CD14-positive monocyte (primary cell): ENCODE measurements around the gene SLC4A1AP. TPM values are rescaled to one million over a fixed set of nuclear protein-coding genes. Genes with fewer than 3 reads are reported as not detected.

Experiments used
- DNase-seq, 3 donors: peaks; one replicate each; pipeline ENCODE4 v3.0.0-alpha.2; 2011 to 2022
- H2AFZ ChIP-seq: 2 replicates; pipeline ENCODE4 v1.6.0; 2012; ENCODE audit warnings: mild to moderate bottlenecking, low read depth, low read length, inconsistent platforms; ENCODE audit not compliant: insufficient read depth, poor library complexity, severe bottlenecking
- H3K27ac ChIP-seq, 2 donors: 1 replicate in 1 of 2; 2 replicates in 1 of 2; pipeline ENCODE4 v1.5.1; 2012 to 2013; ENCODE audit warnings: low read length in 2 of 2, control low read depth in 1 of 2, inconsistent platforms in 1 of 2, low read depth in 1 of 2, mild to moderate bottlenecking in 1 of 2
- H3K27me3 ChIP-seq, 2 donors: one replicate each; pipeline versions ENCODE4 v1.6.0 to v1.6.1; 2011 to 2013; ENCODE audit warnings: low read length in 2 of 2; ENCODE audit not compliant: control insufficient read depth in 2 of 2, insufficient read depth in 2 of 2
- H3K36me3 ChIP-seq, 2 donors: replicated peaks in 1 of 2; 1 replicate in 1 of 2; 2 replicates in 1 of 2; pipeline versions ENCODE4 v1.5.1 to v1.6.1; 2012 to 2013; ENCODE audit warnings: low read length in 2 of 2, control low read depth in 1 of 2, inconsistent platforms in 1 of 2, mild to moderate bottlenecking in 1 of 2; ENCODE audit not compliant: insufficient read depth in 2 of 2, control insufficient read depth in 1 of 2
- H3K4me1 ChIP-seq, 2 donors: 1 replicate in 1 of 2; 2 replicates in 1 of 2; pipeline versions ENCODE4 v1.5.1 to v1.6.1; 2012 to 2013; ENCODE audit warnings: low read length in 2 of 2, control low read depth in 1 of 2, inconsistent platforms in 1 of 2, mild to moderate bottlenecking in 1 of 2, moderate library complexity in 1 of 2; ENCODE audit not compliant: insufficient read depth in 2 of 2, control insufficient read depth in 1 of 2
- H3K4me2 ChIP-seq: replicated peaks from 2 replicates; pipeline ENCODE3; 2012; ENCODE audit warnings: low read length, moderate library complexity, mild to moderate bottlenecking; ENCODE audit not compliant: poor library complexity, severe bottlenecking; ENCODE audit errors: extremely low read depth
- H3K4me3 ChIP-seq, 3 experiments: fragments of 200-600 bp in 1 of 3; sonication (generic) in 1 of 3; replicated peaks in 1 of 3; 1 replicate in 2 of 3; 2 replicates in 1 of 3; pipeline ENCODE4 v1.5.1; 2011 to 2013; ENCODE audit warnings: low read length in 3 of 3, mild to moderate bottlenecking in 3 of 3, control low read depth in 2 of 3, low read depth in 2 of 3, inconsistent platforms in 1 of 3, moderate library complexity in 1 of 3
- H3K79me2 ChIP-seq: 2 replicates; pipeline ENCODE4 v1.6.0; 2012; ENCODE audit warnings: mild to moderate bottlenecking, control low read depth, inconsistent platforms, low read length, moderate library complexity; ENCODE audit not compliant: insufficient read depth
- H3K9ac ChIP-seq: 2 replicates; pipeline ENCODE4 v1.6.0; 2017; ENCODE audit warnings: low read length, mild to moderate bottlenecking; ENCODE audit not compliant: insufficient read depth, poor library complexity, severe bottlenecking
- H3K9me3 ChIP-seq, 2 donors: replicated peaks in 1 of 2; 1 replicate in 1 of 2; 2 replicates in 1 of 2; pipeline versions ENCODE4 v1.5.1 to v1.6.1; 2012 to 2013; ENCODE audit warnings: low read length in 2 of 2, control low read depth in 1 of 2; ENCODE audit not compliant: control insufficient read depth in 1 of 2, insufficient read depth in 1 of 2
- H4K20me1 ChIP-seq: 2 replicates; pipeline ENCODE4 v1.6.0; 2012; ENCODE audit warnings: mild to moderate bottlenecking, low read length, control low read depth, moderate library complexity; ENCODE audit not compliant: insufficient read depth
- H3K27ac Mint-ChIP-seq, 7 donors: one replicate each; pipeline ENCODE4 v1.8.0; 2020; ENCODE audit warnings: mild to moderate bottlenecking in 7 of 7, mixed read lengths in 7 of 7, moderate library complexity in 6 of 7, inconsistent platforms in 2 of 7
- H3K27me3 Mint-ChIP-seq, 3 donors: one replicate each; pipeline ENCODE4 v1.8.0; 2021 to 2022; ENCODE audit warnings: low read depth in 3 of 3, mild to moderate bottlenecking in 3 of 3, mixed read lengths in 3 of 3, moderate library complexity in 3 of 3, inconsistent platforms in 1 of 3
- H3K36me3 Mint-ChIP-seq, 2 donors: one replicate each; pipeline ENCODE4 v1.8.0; 2020; ENCODE audit warnings: mixed read lengths in 2 of 2, inconsistent platforms in 1 of 2, mild to moderate bottlenecking in 1 of 2
- H3K4me1 Mint-ChIP-seq: one replicate; pipeline ENCODE4 v1.8.0; 2020; ENCODE audit warnings: mild to moderate bottlenecking, mixed read lengths
- H3K4me3 Mint-ChIP-seq, 2 donors: one replicate each; pipeline ENCODE4 v1.8.0; 2020; ENCODE audit warnings: mild to moderate bottlenecking in 2 of 2, mixed read lengths in 2 of 2, moderate library complexity in 1 of 2
- H3K9me3 Mint-ChIP-seq, 7 donors: one replicate each; pipeline ENCODE4 v1.8.0; 2020 to 2022; ENCODE audit warnings: mixed read lengths in 7 of 7, mild to moderate bottlenecking in 6 of 7, moderate library complexity in 6 of 7, inconsistent platforms in 2 of 7
- WGBS: methylation state at CpG from one replicate; pipeline ENCODE4 v1.1.5; 2013; ENCODE audit warnings: missing lambda C conversion rate; ENCODE audit not compliant: insufficient coverage; 5-methylcytosine and 5-hydroxymethylcytosine counted together
- intact Hi-C, 2 donors: fragments of 100-400 bp; cut with micrococcal nuclease; formaldehyde crosslinking; loops; one replicate each; pipeline versions ENCODE4 v1.15.0 to v1.15.1; 2023
- polyA plus RNA-seq, 3 donors: library from polyadenylated mRNA; depleted of rRNA in 1 of 3; unstranded in 2 of 3; stranded (reverse) in 1 of 3; fragments of 300-500 nt in 2 of 3; fragments of >200 nt in 1 of 3; fragmentation: Illumina TruSeq in 2 of 3; gene quantifications; 1 replicate in 2 of 3; 2 replicates in 1 of 3; pipeline ENCODE4 v1.2.3, GENCODE V29; 2012 to 2021
- TF ChIP-seq, protein P1 (sequence below): fragments of 200-600 bp; IDR thresholded peaks from one replicate; pipeline ENCODE4 v1.8.0; 2022; ENCODE audit warnings: antibody characterized with exemption, mild to moderate bottlenecking

Gene SLC4A1AP
- polyA plus RNA-seq, 3 donors = 12.7 to 24.9 (median 18.3) TPM

DNA sequence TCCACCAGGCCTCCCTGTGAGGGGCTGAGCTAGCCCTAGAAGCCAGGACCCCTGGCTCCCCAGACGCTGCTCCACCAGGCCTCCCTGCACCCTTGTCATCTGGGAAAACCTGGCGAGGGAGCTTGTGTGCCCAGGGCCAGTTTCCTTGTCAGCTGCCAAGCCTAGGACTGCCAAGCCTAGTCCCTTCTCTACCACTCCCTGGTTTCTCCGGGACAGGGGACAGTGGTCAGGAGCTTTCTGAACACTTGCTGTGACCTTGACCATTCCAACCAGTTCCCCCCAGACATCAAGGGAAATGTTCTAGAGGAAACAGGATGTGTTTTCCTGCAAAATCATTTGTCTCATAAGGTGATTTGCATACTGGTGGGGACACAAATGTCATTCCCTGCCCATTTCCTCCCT is 66.6 kb downstream of the SLC4A1AP start:
- 77% methylated on average over 3 of the region's 3 CpGs for WGBS
- intact Hi-C loops = no loop called here

DNA sequence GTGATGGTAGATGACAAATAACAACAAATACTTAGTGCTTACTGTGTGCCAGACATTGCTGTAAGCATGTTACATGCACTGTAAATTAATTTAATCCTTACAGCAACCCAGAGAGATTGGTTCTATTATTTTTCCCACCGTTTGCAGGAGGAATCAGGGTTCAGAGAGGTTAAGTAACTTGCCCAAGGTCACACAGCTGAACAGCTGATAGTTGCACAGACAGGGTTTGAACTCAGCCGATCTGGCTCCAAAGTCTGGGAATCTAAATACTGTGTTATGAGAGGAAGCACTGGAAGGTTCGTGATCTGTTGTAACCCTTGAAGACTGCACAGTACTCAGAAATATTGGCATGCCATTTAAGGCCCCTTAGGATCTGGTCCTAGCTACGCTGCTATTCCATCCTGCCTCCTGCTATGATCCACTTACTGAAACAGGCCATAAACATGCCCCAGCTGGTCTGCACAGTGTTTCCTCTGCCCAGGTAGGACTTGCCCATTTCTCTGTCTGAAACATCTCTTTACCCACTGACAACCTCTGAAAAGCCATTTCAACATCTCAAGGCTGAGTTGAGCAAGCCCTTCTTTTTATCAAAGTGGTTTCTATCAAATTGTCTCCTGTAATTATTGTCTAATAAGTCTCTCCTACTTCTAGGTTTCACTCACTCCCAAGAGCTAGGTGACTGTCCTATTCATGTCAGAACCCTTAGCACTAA is 67.4 kb downstream of the SLC4A1AP start:
- H3K4me1 ChIP-seq = peaks cover 20 to 21% of the 10 kb centered on the region in 2 donors
- H3K9me3 Mint-ChIP-seq = peaks cover 2 to 12% (median 6%) of the 10 kb centered on the region in 7 donors
- 90% methylated on average over 1 of the region's 4 CpGs for WGBS
- peaks cover 0 to 5% of the 10 kb centered on the region in 2 donors for H3K9me3 ChIP-seq
- TF ChIP-seq, protein P1, sequence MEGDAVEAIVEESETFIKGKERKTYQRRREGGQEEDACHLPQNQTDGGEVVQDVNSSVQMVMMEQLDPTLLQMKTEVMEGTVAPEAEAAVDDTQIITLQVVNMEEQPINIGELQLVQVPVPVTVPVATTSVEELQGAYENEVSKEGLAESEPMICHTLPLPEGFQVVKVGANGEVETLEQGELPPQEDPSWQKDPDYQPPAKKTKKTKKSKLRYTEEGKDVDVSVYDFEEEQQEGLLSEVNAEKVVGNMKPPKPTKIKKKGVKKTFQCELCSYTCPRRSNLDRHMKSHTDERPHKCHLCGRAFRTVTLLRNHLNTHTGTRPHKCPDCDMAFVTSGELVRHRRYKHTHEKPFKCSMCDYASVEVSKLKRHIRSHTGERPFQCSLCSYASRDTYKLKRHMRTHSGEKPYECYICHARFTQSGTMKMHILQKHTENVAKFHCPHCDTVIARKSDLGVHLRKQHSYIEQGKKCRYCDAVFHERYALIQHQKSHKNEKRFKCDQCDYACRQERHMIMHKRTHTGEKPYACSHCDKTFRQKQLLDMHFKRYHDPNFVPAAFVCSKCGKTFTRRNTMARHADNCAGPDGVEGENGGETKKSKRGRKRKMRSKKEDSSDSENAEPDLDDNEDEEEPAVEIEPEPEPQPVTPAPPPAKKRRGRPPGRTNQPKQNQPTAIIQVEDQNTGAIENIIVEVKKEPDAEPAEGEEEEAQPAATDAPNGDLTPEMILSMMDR = no peak
- no peak overlapping the region for H3K27ac Mint-ChIP-seq
- H3K36me3 Mint-ChIP-seq = no peaks in the 10 kb centered on the region
- peaks cover 27% of the 10 kb centered on the region for H3K4me1 Mint-ChIP-seq
- H3K4me2 ChIP-seq = no peak overlapping the region
- no peaks in the 10 kb centered on the region for H4K20me1 ChIP-seq
- no peak overlapping the region for H3K27ac ChIP-seq
- no peaks in the 10 kb centered on the region for H3K36me3 ChIP-seq
- H2AFZ ChIP-seq = no peak overlapping the region
- H3K4me3 ChIP-seq = no peak overlapping the region
- intact Hi-C loops = no loop called here
- peaks cover 4 to 5% (median 5%) of the 10 kb centered on the region in 3 donors for H3K27me3 Mint-ChIP-seq
- no peak overlapping the region for H3K9ac ChIP-seq
- no peaks in the 10 kb centered on the region for H3K79me2 ChIP-seq
- no peak overlapping the region for H3K4me3 Mint-ChIP-seq
- DNase-seq = no peak
- no peaks in the 10 kb centered on the region for H3K27me3 ChIP-seq

More for the DNA sequence above, 66.6 kb downstream of the SLC4A1AP start:
- H3K4me1 ChIP-seq = peaks cover 12 to 15% of the 10 kb centered on the region in 2 donors
- no peak overlapping the region for H3K4me3 ChIP-seq
- Mint-ChIP-seq H3K4me1 (peaks cover 22% of the 10 kb centered on the region), H3K4me3 (no peak overlapping the region), H3K27ac (no peak overlapping the region), H3K36me3 (no peaks in the 10 kb centered on the region), H3K9me3 (peaks cover 2 to 12% (median 6%) of the 10 kb centered on the region in 7 donors), H3K27me3 (peaks cover 4 to 5% (median 4%) of the 10 kb centered on the region in 3 donors)
- no peaks in the 10 kb centered on the region for H3K27me3 ChIP-seq
- H3K9me3 ChIP-seq = peaks cover 0 to 5% of the 10 kb centered on the region in 2 donors
- H4K20me1 ChIP-seq = no peaks in the 10 kb centered on the region
- H3K9ac ChIP-seq = no peak overlapping the region
- no peak overlapping the region for H3K27ac ChIP-seq
- H3K79me2 ChIP-seq = no peaks in the 10 kb centered on the region
- H2AFZ ChIP-seq = no peak overlapping the region
- H3K4me2 ChIP-seq = no peak overlapping the region
- no peaks in the 10 kb centered on the region for H3K36me3 ChIP-seq
- TF ChIP-seq, protein P1 = no peak
- no peak for DNase-seq
